GM18873 (cell line): ENCODE data around the gene TPK1.

Source experiments
- ATAC-seq: cut with Tn5 transposase; IDR thresholded peaks from one replicate; pipeline ENCODE4 v1.9.1; 2021; ENCODE audit warnings: mild to moderate bottlenecking, moderate library complexity, moderate number of reproducible peaks; ENCODE audit not compliant: unreplicated experiment, low FRiP score

The TPK1 gene

DNA sequence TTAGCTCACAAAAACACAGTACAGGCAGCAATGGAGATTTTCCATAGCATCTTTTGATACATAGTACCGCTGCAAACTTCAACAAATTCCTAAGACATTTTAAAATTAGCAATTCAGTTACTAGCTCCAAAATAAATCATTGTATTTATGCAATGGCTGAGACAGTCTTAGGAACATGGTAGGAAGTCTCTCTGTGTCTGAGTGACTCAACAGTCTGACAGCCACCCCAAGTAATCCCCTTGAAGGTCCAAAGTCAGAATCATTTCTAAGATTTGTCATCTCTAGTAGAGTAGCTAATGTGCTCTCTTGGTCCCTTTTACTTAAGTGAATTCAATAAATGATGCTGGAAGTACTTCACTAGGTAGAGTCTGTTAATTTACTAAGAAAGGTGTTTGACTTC is 338.6 kb downstream of the TPK1 start:
- no peak for ATAC-seq

GRCh38 chr7:144494355-144494754 is 341.5 kb downstream of the TPK1 start:
- ATAC-seq: no peak

DNA sequence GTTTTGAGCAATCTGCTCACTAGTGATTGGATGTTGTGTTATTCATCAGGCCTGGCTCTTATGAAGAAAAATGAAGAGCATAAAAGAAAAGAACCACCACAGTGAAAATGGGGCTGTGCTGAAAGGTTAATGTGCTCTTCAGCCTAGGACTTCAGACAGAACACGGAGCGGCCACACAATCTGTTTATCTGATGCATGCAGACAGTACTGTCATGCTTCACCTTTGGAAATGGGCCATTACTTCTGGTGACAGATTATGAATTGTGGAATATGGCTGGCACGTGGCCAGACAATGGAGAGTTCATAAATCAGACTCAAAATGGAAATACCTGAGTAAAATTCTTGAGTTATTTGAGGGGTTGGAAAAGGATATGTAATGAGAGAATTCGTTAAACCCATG is 346.3 kb downstream of the TPK1 start:
- ATAC-seq: no peak

DNA sequence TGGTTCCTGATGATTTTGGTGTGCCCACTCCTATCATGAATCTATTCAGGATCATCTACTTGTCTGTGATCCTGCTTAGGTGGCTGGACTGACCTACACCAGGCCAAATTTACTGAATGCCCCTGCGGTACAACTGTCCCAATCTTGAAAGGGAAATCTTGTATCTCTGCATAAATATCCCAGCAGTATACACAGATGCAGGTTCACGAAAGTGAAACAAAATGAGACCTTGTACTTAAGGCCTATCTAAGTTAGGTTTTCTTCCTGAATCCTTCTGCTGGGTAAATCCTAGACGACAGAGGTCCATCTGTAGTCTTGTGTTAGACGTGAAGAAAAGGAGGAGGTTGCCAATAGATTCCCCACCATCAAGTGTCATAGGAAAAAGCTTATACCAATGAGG is 346.9 kb downstream of the TPK1 start:
- ATAC-seq: no peak

- ATAC-seq: no peak
Observed at GRCh38 chr7:144487901-144488300, 348.0 kb downstream of the TPK1 start.

GRCh38 chr7:144484445-144484844 is 351.4 kb downstream of the TPK1 start:
- ATAC-seq: no peak

- no peak for ATAC-seq
Observed at GRCh38 chr7:144483189-144483588, 352.7 kb downstream of the TPK1 start.

DNA sequence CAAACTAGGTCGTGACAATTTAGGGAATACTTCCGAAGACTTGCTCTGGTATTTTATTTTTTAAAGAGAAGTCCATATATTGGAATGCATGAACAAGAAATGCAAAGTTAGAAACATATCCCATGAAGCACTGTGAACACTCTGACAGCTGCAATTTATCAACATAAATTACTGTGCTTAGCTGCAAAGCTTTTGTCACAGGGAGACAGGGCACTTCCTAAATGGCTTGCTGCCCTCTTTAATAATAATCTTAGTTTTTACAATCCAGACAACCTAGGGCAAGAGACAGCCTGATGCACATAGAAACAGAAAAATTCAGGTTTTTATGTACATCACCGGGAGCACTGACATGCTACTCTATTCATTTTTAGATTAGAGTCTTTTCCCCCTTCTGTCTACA is 354.0 kb downstream of the TPK1 start:
- no peak for ATAC-seq

GRCh38 chr7:144477348-144477747 is 358.5 kb downstream of the TPK1 start:
- no peak for ATAC-seq

DNA sequence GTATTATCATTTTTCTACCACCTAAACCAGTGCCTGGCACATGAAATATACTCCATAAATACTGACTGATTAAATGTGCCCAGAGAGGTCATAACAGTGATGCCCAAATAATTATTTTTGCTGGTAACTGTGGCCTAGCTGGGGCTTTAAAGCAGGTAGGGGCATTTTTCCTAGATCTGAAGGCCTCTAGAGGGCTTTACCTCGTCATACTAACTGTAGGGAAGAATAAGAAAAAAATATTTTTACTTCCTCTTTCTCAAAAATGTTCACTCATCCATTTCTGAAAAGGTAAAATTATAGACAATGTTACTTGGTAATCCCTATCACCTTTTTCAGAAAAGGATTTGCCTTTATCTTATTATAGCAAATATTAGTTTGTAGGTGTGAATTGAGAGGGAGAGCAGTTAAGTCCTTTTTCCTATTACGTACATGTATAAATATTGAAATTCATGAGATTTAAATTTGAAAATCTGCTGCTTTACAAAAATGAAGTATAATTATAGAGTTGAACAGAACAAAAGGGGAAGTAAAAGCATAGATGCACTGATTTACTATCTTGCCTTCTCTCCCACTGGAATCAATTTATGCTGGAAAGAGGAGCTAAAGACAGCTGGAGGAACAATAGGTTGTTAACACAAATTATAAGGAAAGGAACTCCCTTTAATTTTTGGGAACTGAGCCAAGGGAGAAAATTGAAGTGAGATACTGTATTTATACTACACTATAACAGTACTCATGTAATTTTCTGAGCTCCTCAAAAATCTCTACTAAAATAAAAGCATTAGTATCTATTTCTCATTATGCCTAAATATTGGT is 360.8 kb downstream of the TPK1 start:
- no peak for ATAC-seq

DNA sequence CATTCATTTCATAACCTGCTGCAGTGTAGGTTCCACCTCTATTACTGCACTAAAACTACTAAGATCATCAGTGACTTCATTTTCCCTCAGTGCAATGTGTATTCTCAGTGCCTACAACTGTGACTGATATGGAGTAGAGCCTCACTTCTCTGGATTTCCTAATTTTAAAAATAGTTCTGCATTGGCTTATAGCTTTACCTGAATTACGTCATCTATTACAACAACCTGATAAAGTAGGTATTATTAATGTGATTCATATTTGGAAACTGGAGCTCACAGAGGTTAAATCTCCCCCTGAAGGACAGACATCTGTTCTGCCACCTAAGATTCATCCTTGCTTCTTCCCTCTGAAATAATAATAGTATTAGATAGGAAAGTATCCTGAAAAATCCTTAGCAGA is 361.5 kb downstream of the TPK1 start:
- ATAC-seq: no peak

DNA sequence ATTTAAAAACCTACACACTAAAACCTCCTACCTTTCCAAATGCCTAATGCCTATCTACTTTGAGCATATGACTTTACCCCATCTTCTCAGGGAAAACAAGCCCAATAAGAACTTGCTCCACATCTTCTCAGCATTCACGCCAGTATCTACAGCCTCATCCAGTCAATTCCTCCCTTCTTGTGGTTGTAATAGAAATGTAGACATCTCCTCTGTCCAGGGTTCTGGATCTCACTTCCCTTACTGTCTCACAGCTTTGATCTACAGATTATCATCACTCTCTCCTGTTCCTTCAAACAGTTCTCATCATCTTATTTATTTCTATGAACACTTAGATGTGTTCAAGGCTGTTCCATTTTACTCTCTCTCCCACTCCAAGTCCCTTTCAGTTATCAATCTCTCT is 361.9 kb downstream of the TPK1 start:
- no peak for ATAC-seq

DNA sequence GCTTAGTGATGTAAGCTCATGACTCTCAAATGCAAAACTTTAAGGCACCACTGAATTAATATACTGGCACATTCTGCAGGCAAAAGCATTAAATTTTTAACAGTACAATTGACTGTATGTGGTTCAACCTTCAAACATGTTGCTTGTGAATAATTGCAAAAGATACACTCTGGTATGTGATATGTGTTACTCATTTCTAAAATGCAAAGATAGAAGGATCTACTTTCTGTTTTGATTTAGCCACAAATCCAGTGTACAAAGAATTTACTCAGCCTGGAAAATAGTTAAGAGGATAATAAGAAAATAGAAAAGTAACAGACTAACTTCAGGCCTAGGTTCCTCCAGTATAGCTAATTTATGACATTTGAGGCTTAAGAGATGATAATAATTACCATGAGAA is 365.8 kb downstream of the TPK1 start:
- ATAC-seq: no peak

GRCh38 chr7:144468990-144469732 is 366.7 kb downstream of the TPK1 start:
- no peak for ATAC-seq

DNA sequence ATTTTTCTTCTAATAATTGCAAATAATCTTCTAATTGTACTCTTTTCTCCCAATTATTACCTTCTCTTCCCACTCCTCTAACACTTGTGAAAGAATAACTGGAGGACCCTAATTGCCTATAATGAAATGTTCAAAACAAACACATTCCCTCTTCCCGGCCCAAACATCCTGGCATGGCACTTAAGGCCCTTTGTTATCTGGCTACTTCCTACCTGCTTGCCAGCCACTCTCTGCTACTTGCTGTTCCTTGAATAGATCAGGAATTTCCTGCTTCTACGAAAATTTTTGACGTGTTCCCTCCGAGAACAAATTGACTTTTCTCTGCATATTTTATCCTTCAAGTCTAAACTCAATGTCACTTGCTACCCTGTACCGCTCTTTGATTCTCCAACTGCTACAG is 376.2 kb downstream of the TPK1 start:
- no peak for ATAC-seq

- no peak for ATAC-seq
Observed at GRCh38 chr7:144455040-144455404, 380.8 kb downstream of the TPK1 start.

GRCh38 chr7:144454256-144455039 is 381.4 kb downstream of the TPK1 start:
- no peak for ATAC-seq

DNA sequence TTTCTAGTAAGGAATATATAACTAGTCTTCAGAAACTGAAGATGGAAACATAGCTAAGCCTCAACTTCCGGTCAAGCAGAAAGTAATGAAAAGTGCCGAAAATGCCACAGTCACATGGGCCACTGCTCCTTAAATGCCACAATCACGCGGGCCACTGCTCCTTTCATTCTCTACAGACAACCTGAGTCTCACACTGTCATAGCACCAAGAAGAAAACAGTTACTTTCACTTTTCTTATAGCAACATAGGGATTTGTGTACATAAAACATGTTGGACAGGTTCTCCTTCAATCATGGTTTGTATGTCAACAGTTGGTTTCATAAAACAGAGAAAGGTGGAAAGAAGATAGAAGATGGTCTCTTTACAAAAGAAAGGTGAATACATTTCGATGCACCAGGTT is 383.8 kb downstream of the TPK1 start:
- no peak for ATAC-seq

DNA sequence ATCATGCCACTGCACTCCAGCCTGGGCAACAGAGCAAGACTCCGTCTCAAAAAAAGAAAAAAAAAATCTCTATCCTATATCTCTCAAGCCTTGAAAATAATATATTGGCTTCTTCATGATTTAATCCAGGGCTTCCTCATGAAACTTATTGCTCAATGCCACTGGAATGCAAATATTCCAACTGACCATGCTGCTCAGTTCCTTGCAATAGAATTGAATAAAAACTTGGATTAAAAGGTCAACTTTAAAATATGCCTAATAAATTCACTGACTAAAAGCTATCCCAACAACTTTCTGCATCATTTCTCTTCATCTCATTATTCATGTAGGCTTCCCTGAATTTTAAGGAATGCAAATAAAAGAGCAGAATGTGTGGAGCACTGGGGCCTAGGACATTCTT is 390.3 kb downstream of the TPK1 start:
- no peak for ATAC-seq

- ATAC-seq: no peak
Observed at GRCh38 chr7:144439717-144440205, 396.1 kb downstream of the TPK1 start.

- ATAC-seq: no peak
Observed at GRCh38 chr7:144438759-144439158, 397.1 kb downstream of the TPK1 start.
